GM18508 (cell line): ENCODE measurements around the gene SHOC1.
"Not testable (repeated sequence)": the region's sequence is repeated elsewhere in the genome, so short reads cannot be mapped to it uniquely, and the experiment has no call there.

ENCODE experiments used
- ATAC-seq: cut with Tn5 transposase; IDR thresholded peaks from one replicate; pipeline ENCODE4 v1.9.1; 2021; ENCODE audit warnings: moderate number of reproducible peaks; ENCODE audit not compliant: insufficient read depth, unreplicated experiment

SHOC1 gene

GRCh38 chr9:111806259-111806658 is 11.5 kb upstream of the SHOC1 start:
- ATAC-seq = no peak

GRCh38 chr9:111805830-111806241 is 11.1 kb upstream of the SHOC1 start:
- ATAC-seq = no peak

- no peak for ATAC-seq
Observed at GRCh38 chr9:111805262-111805661, 10.5 kb upstream of the SHOC1 start.

GRCh38 chr9:111804636-111805035 is 9.9 kb upstream of the SHOC1 start:
- ATAC-seq = no peak

GRCh38 chr9:111803924-111804323 is 9.2 kb upstream of the SHOC1 start:
- ATAC-seq = no peak

- no peak for ATAC-seq
Observed at GRCh38 chr9:111799915-111800526, 5.3 kb upstream of the SHOC1 start.

- no peak for ATAC-seq
Observed at GRCh38 chr9:111799506-111799905, 4.8 kb upstream of the SHOC1 start.

GRCh38 chr9:111798786-111799185 is 4.0 kb upstream of the SHOC1 start:
- ATAC-seq = no peak

GRCh38 chr9:111795557-111795839 is 761 bp upstream of the SHOC1 start:
- no peak for ATAC-seq

GRCh38 chr9:111791821-111792220 is 2.9 kb downstream of the SHOC1 start:
- ATAC-seq = not testable (repeated sequence)

GRCh38 chr9:111789881-111790280 is 4.9 kb downstream of the SHOC1 start:
- no peak for ATAC-seq

- ATAC-seq = no peak
Observed at GRCh38 chr9:111783857-111784256, 10.9 kb downstream of the SHOC1 start.

GRCh38 chr9:111783424-111783823 is 11.3 kb downstream of the SHOC1 start:
- ATAC-seq = no peak

GRCh38 chr9:111766066-111766465 is 28.7 kb downstream of the SHOC1 start:
- no peak for ATAC-seq

- no peak for ATAC-seq
Observed at GRCh38 chr9:111762556-111762955, 32.2 kb downstream of the SHOC1 start.

GRCh38 chr9:111759762-111760639 is 34.7 kb downstream of the SHOC1 start:
- peak; percentile 45 for ATAC-seq

- no peak for ATAC-seq
Observed at GRCh38 chr9:111754800-111755199, 39.9 kb downstream of the SHOC1 start.

- no peak for ATAC-seq
Observed at GRCh38 chr9:111752455-111752854, 42.3 kb downstream of the SHOC1 start.
